ENCODE measurements around the gene ZNF207.
A peak's percentile ranks its signal among the peaks of the same experiment; 100 is the strongest.
"Not testable (repeated sequence)": the region's sequence is repeated elsewhere in the genome, so short reads cannot be mapped to it uniquely, and the experiment has no call there.

Gene ZNF207

GRCh38 chr17:32349854-32350665, at the start of gene ZNF207:
Gene ZNF207 (plus strand): TSS chr17:32350157. CDS start chr17:32350286, 129 bp downstream.
- peak; percentile 95 for DNase-seq

DNA sequence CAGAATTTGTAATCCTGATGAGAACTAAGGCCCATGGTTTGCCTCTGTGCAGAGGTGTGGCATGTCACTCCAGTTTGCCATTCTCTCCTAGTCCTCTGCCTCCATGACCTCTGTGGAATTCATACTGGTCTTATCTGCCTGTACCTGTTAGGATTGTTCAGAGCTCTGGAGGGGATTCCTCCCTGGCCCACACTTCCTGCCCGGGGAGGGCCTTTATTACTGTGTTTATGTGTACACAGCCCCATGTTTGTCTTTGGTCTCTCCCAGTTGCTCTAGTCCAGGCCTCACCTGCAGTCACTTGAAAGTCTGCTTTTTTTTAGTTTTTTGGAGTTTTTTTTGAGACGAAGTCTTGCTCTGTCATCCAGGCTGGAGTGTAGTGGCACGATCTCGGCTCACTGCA, 47.9 kb upstream of the ZNF207 start:
- DNase-seq, result peak; percentile 24

- DNase-seq, result peak; percentile 54
These were observed 46.9 kb upstream of the ZNF207 start for GRCh38 chr17:32302860-32303649.

GRCh38 chr17:32303781-32304288, 46.1 kb upstream of the ZNF207 start:
- DNase-seq, result peak; percentile 35

DNA sequence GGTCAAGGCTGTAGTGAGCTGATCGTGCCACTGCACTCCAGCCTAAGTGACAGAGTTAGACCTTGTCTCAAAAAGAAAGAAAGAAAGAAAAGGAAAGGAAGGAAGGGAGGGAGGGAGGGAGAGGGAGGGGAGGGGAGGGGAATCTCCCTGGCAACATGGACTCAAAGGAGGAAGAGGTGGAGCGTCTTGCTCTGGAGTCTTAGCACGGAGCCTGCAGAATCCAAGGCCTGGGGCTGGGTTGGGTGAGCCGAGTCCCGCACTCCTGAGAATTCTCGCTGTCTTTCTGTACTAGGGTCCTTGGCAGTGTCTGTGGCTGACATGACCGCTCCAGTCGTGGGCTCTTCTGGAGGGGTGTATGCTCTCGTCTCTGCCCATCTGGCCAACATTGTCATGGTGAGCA, 44.9 kb upstream of the ZNF207 start:
- no peak for DNase-seq

DNA sequence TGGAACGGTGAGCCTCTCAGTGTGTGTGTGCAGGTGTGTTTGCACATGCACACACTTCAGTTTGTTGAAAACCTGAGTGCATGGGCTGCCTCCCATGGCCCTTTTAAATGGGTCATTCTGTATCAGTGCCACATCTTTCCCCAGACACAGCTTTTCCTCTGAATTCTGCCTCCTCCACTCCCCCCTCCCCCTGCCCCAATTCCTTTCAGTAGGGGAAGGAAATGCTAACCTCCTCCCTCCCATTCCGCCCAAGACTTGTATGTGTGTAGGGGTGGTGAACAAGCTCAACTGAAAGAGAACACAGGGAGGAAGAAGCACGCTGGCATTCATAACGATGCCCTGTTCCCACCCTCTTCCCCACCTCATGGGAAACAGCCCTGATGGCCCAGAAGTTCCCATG, 42.3 kb upstream of the ZNF207 start:
- no peak for DNase-seq

DNA sequence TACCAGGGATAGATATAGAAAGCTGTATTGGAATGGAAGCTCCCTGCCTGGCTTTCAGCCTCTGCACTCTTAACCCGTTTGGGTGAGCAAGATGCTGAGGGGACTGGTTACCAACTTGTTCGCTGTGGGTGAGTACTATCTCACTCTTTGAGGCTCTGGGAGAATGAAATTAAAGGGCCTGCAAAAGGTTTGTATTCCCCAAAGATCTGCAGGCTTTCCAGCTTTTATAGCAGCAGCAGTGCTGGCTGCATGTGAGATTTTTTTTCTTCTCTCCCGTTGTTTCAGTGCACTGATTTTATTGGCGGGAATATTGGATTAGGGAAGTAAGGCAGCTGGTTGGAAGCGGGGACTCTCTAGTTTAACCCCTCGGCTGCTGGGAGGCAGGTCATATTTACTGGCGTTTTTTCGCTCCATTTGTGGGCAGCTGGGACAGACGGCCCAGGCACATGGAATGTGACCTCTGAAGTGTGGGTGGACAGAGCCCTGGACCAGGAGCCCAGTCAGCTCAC, 38.9 kb upstream of the ZNF207 start:
- DNase-seq, result no peak

- DNase-seq, result no peak
These were observed 35.3 kb upstream of the ZNF207 start for GRCh38 chr17:32314636-32315035.

GRCh38 chr17:32315171-32315570, 34.8 kb upstream of the ZNF207 start:
- peak; percentile 30 for DNase-seq

DNA sequence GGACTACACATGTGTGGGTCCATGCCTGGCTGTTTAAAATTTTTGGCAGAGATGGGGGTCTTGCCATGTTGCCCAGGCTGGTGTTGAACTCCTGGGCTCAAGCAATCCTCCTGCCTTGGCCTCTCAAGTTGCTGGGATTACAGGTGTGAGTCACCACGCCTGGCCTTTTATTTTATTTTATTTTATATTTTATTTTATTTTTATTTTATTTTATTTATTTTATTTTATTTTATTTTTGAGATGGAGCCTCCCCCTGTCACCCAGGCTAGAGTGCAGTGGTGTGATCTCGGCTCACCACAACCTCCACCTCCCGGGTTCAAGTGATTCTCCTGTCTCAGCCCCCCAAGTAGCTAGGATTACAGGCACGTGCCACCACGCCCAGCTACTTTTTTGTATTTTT, 33.3 kb upstream of the ZNF207 start:
- DNase-seq, result not testable (repeated sequence)

GRCh38 chr17:32317353-32317752, 32.6 kb upstream of the ZNF207 start:
- DNase-seq, result no peak

DNA sequence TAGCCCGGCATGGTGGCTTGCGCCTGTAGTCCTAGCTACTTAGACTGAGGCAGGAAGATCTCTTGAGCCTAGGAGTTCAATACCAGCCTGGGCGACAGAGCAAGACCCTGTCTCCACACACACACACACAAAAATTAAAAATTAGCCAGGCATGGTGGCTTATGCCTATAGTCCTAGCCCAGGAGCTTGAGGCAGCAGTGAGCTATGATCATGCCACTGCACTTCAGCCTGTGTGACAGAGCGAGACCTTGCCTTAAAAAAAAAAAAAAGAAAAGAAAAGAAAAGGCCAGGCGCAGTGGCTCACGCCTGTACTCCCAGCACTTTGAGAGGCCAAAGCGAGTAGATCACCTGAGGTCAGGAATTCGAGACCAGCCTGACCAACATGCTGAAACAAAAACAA, 31.9 kb upstream of the ZNF207 start:
- no peak for DNase-seq

DNA sequence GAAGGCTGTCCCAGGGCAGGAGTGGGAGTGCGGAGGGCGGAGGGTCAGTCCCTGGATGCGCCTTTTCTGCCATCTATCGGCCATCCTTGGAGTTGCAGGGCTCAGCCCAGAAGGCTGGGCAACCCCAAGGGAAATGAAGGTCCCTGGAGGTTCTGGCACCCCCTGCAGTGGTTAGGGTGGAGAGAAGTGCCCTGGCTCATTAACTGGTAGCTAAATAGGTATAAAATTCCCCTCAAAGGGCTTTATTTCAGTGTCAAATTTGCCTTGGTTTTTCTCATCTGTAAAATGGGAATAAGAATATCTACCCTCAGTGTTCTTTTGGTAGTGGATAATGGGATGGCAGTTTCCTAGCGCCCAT, 30.4 kb upstream of the ZNF207 start:
- DNase-seq, result peak; percentile 53

GRCh38 chr17:32320080-32320479, 29.9 kb upstream of the ZNF207 start:
- DNase-seq, result not testable (repeated sequence)

- no peak for DNase-seq
These were observed 29.1 kb upstream of the ZNF207 start for GRCh38 chr17:32320847-32321246.

DNA sequence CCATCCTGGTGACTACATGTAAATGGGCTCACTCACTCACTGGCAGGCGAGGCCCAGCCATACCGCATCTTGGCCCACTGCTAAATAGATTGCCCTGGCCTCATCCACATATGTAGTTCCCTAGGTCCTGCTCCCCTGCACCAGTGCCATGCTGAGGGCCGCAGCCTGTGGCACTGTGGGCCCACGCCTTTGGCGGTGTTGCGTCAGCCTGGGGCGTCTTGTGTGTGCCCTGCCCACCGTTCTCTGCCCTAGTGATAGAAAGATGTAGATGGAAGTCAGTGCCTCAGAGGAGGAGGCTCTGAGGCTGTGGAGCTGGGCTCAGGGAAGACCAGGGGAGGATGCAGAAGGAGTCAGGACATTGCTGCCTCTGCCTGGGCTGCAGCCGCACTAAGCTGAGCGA, 26.9 kb upstream of the ZNF207 start:
- DNase-seq, result no peak

- peak; percentile 8 for DNase-seq
These were observed 26.0 kb upstream of the ZNF207 start for GRCh38 chr17:32323811-32324491.

- no peak for DNase-seq
These were observed 22.0 kb upstream of the ZNF207 start for GRCh38 chr17:32327911-32328310.

GRCh38 chr17:32330147-32330546, 19.8 kb upstream of the ZNF207 start:
- DNase-seq, result no peak

GRCh38 chr17:32331243-32332040, 18.5 kb upstream of the ZNF207 start:
- no peak for DNase-seq

DNA sequence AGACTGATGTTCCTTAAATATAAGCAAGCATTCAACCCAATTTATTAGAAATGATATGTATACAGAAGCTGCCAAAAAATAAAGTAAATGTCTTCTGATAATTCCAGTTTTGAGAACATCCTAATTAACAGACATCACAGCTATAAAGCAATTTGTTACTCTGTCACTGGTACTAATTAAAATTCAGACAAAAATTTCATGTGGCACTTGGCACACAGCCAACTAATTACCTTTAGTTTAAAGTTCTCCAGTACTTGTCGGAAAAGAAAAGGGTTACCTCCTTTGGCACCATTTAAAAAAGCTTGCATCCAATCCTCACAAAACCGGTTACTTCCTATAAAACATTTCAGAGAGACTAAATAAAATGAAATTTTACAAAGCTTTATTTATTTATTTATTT, 16.8 kb upstream of the ZNF207 start:
- no peak for DNase-seq

DNA sequence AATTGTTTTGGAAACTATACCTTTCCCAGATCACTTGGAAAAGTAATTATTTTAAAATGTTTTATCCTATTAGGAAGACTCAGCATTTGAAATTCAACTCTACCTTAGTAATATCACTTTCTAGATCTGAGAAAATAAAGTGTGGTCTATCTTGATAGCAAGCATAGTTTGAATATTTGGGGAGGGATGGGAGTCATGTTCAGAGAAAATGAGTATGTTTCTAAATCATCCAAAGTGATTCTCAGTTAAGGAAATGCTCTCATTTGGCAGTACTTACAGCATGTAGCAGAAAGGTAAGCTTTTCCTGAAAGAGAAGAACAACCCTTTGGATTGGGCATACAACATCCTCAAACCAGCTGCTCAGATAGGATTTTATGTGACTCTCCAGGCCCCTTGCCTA, 14.9 kb upstream of the ZNF207 start:
- DNase-seq, result no peak
